ENCODE measurements around the gene GAST.
"Not testable (repeated sequence)": the region's sequence is repeated elsewhere in the genome, so short reads cannot be mapped to it uniquely, and the experiment has no call there.

- not testable (repeated sequence) for TF ChIP-seq CTCF (IDR thresholded peaks at IDR 0.05 in 4 of 5, conservative IDR thresholded peaks at IDR 0.05 in 1 of 5); POLR2A (IDR thresholded peaks at IDR 0.05)
Observed at GRCh38 chr17:41675157-41676057, 36.7 kb upstream of the GAST start.

All from gastrocnemius medialis (tissue), 4 donors.